ENCODE results near the gene TBRG4. TPM values are rescaled to one million over a fixed set of nuclear protein-coding genes. Genes with fewer than 3 reads are reported as not detected.

Gene TBRG4
- total RNA-seq, 1 donor = 80.7 TPM

DNA sequence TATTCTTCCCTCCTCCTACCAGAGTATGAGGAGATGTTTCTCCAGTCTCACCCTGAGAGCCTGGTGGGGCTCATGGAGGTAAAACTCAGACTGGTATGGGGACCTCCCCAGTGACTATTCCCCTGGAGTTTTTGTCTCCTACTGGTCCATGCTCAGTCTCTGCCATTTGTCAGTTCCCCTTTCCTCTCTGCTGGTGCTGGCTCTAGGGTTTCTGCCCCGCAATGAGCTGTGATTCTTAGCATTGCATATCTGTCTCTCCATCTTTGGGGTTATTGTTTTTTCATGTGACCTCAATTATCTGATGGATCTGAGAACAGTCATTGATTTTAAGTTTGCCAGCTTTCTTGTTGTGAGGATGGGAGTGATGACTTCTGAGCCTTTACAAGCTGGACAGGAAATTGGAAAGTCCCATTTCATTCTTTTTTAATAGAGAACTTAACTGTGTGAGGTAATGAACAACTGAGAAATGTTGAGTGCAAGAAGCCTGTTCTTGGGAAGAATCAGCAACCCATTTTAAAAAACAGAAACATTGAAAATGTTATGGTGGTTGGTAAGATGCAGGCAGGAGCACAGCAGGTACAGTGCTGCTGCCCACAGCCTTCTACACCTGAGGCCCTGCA is 49.6 kb downstream of the TBRG4 start:
- H3K4me3 ChIP-seq (ENCODE audit: low read depth, low read length) = no peak overlapping the region
- DNase-seq (ENCODE audit: low read depth) = no peak
- TF ChIP-seq, protein P1, sequence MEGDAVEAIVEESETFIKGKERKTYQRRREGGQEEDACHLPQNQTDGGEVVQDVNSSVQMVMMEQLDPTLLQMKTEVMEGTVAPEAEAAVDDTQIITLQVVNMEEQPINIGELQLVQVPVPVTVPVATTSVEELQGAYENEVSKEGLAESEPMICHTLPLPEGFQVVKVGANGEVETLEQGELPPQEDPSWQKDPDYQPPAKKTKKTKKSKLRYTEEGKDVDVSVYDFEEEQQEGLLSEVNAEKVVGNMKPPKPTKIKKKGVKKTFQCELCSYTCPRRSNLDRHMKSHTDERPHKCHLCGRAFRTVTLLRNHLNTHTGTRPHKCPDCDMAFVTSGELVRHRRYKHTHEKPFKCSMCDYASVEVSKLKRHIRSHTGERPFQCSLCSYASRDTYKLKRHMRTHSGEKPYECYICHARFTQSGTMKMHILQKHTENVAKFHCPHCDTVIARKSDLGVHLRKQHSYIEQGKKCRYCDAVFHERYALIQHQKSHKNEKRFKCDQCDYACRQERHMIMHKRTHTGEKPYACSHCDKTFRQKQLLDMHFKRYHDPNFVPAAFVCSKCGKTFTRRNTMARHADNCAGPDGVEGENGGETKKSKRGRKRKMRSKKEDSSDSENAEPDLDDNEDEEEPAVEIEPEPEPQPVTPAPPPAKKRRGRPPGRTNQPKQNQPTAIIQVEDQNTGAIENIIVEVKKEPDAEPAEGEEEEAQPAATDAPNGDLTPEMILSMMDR (IDR thresholded peaks at IDR 0.05; ENCODE audit: insufficient read depth, low read depth, low read length) = no peak

DNA sequence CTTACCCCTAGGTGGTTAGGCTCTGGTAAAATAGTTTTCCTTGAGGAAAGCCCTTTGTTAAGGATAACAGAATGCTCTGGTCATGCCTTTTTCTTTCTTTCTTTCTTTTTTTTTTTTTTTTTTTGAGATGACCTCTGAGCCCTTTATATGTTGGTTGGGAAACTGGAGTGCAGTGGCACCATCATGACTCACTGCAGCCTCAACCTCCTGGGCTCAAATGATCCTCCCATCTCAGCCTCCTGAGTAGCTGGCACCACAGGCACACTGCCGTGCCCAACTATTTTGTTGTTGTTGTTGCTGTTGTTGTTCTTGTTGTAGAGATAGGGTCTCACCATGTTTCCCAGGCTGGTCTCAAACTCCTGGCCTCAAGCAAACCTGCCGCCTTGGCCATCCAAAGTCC is 50.1 kb downstream of the TBRG4 start:
- TF ChIP-seq, protein P1 (IDR thresholded peaks at IDR 0.05; ENCODE audit: insufficient read depth, low read depth, low read length) = no peak

DNA sequence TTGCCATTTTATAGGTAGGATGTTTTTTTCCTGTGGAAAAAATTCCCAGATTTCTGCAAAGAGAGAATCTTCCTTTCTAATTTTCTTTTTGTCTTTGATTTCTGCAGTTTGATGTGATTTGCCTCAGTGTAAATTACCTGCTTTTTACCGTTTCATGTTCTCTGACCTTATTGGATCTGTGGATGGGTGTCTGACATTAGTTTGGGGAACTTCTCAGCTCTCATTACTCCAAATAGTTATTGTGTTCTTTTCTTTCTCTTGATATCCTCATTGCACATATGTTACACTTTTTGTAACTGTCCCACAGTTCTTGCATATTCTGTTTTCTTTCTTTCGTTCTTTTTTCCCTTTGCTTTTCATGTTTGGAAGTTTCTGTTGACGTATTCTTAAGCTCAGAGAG is 51.2 kb downstream of the TBRG4 start:
- DNase-seq (ENCODE audit: low read depth) = no peak
- TF ChIP-seq, protein P1 (IDR thresholded peaks at IDR 0.05; ENCODE audit: insufficient read depth, low read depth, low read length) = no peak
- no peak overlapping the region for H3K4me3 ChIP-seq (ENCODE audit: low read depth, low read length)

More for the DNA sequence above, 50.1 kb downstream of the TBRG4 start:
- no peak for DNase-seq (ENCODE audit: low read depth)
- H3K4me3 ChIP-seq (ENCODE audit: low read depth, low read length) = no peak overlapping the region

DNA sequence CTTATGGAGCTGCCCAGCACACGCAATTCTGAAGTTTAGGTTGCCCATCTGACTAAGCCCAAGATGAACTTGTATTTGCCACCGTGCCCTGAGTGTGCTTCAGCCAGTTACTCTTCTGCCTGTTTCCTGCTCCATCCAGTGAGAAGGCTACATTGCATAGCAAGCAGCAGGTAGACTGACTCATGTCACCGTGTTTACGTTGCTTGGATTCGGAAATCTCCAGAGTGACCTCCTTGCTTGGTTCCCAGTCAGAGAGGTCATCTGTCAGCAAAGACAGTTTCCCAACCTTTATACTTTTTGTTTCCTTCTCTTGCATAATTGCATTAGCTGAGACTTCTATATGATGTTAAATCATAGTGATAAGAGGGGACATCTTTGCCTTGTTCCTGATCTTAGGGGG is 53.6 kb downstream of the TBRG4 start:
- H3K4me3 ChIP-seq (ENCODE audit: low read depth, low read length) = no peak overlapping the region

DNA sequence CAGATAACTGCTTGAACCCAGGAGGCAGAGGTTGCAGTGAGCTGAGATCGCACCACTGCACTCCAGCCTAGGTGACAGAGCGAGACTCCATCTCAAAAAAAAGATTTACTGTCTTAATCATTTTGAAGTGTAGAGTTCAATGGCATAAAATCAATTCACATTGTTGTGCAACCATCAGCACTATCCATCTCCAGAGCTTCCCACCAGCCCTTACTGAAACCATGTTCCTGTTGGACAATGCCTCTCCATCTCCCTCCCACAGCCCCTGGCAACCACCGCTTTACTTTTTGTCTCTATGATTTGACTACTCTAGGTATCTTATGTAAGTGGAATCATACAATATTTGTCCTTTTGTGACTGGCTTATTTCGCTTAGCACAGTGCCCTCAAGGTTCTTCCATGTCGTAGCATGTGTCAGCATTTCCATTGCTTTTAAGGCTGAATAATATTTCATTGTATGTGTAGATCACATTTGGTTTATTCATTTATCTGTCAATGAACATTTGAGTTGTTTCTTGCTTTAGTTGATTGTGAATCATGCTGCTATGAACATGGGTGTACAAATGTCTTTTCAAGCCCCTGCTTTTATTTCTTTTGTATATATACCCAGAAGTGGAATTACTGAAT is 55.8 kb downstream of the TBRG4 start:
- no peak overlapping the region for H3K4me3 ChIP-seq (ENCODE audit: low read depth, low read length)
- DNase-seq (ENCODE audit: low read depth) = no peak
- TF ChIP-seq, protein P1 (IDR thresholded peaks at IDR 0.05; ENCODE audit: insufficient read depth, low read depth, low read length) = no peak

More for the DNA sequence above, 53.6 kb downstream of the TBRG4 start:
- TF ChIP-seq, protein P1 (IDR thresholded peaks at IDR 0.05; ENCODE audit: insufficient read depth, low read depth, low read length) = no peak
- no peak for DNase-seq (ENCODE audit: low read depth)

DNA sequence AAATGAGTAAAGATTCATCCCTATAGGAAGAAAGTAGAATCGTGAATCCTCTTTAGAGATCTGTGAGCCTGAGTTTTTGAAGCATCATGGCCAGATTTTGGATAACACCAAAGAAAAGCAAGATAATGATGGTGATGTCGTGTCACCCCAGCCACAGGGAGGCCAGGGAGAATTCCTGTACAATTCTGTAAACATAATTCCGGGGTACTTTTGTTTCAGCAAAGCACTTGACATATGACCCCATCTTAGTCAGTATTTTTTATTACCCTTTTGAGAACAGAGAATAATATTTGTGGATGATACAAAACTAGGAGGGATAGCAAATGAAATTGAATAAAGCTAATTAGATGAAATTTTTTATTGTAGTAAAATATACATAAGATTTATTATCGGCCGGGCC is 56.5 kb downstream of the TBRG4 start:
- TF ChIP-seq, protein P1 (IDR thresholded peaks at IDR 0.05; ENCODE audit: insufficient read depth, low read depth, low read length) = no peak
- DNase-seq (ENCODE audit: low read depth) = no peak
- no peak overlapping the region for H3K4me3 ChIP-seq (ENCODE audit: low read depth, low read length)
